ENCODE data around the gene HEBP2. TPM values are rescaled to one million over a fixed set of nuclear protein-coding genes. Genes with fewer than 3 reads are reported as not detected.

The HEBP2 gene
- total RNA-seq, 1 donor from 2014 or later = 64.8 TPM

DNA sequence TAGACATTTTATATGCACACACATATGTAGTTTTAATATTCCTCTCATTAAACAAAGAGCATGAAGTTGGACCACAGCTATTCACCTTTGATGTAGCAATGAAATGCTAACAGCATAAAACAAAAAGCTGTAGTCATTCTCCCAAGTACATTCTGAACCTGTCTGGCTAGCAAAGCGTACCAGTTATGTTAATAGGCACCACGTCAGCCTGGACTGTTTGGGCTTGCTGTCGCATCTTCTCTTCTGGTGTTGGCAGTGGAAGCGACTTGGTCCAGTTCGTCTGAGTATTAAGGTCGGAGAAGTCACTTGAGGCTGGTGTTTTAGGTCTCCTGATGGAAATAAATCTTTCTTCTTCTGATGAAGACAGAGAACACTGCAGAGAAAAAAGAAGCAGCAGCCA is 42.8 kb downstream of the HEBP2 start:
- TF ChIP-seq, protein P1, sequence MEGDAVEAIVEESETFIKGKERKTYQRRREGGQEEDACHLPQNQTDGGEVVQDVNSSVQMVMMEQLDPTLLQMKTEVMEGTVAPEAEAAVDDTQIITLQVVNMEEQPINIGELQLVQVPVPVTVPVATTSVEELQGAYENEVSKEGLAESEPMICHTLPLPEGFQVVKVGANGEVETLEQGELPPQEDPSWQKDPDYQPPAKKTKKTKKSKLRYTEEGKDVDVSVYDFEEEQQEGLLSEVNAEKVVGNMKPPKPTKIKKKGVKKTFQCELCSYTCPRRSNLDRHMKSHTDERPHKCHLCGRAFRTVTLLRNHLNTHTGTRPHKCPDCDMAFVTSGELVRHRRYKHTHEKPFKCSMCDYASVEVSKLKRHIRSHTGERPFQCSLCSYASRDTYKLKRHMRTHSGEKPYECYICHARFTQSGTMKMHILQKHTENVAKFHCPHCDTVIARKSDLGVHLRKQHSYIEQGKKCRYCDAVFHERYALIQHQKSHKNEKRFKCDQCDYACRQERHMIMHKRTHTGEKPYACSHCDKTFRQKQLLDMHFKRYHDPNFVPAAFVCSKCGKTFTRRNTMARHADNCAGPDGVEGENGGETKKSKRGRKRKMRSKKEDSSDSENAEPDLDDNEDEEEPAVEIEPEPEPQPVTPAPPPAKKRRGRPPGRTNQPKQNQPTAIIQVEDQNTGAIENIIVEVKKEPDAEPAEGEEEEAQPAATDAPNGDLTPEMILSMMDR (IDR thresholded peaks at IDR 0.05; ENCODE audit: insufficient read depth, low read length, severe bottlenecking) = no peak

DNA sequence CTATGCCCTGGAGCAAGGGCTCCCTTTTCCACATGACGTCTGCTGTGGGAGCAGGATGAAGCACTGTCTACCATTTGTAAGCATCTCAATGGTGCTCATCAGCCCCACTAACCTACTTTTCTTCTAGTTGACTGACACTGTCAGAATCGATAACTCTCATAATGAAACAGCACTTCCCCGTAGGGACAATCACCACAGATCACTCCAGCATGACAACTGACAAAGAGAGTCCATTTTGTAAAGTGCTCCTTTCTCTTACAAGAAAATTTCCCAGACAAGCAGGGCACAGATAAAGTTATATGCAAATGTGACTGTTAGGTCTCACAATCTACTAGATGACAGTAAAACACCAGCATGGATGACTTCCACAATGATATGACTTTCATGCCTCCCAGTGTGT is 46.4 kb downstream of the HEBP2 start:
- FAIRE-seq = no peak
- TF ChIP-seq, protein P1 (IDR thresholded peaks at IDR 0.05; ENCODE audit: insufficient read depth, low read length, severe bottlenecking) = no peak
- Histone ChIP-seq H3K4me3 (ENCODE audit: low read depth, low read length) (no peak overlapping the region), H3K27me3 (ENCODE audit: control insufficient read depth, insufficient read depth, low read length) (no peaks in the 10 kb centered on the region), H3K36me3 (ENCODE audit: control insufficient read depth, insufficient read depth, low read length) (peaks cover 2% of the 10 kb centered on the region)
- no peak for DNase-seq (ENCODE audit: low read depth)

More for the DNA sequence above, 42.8 kb downstream of the HEBP2 start:
- no peak overlapping the region for H3K4me3 ChIP-seq (ENCODE audit: low read depth, low read length)
- H3K36me3 ChIP-seq (ENCODE audit: control insufficient read depth, insufficient read depth, low read length) = peaks cover 2% of the 10 kb centered on the region
- no peaks in the 10 kb centered on the region for H3K27me3 ChIP-seq (ENCODE audit: control insufficient read depth, insufficient read depth, low read length)
- DNase-seq (ENCODE audit: low read depth) = no peak
- no peak for FAIRE-seq

DNA sequence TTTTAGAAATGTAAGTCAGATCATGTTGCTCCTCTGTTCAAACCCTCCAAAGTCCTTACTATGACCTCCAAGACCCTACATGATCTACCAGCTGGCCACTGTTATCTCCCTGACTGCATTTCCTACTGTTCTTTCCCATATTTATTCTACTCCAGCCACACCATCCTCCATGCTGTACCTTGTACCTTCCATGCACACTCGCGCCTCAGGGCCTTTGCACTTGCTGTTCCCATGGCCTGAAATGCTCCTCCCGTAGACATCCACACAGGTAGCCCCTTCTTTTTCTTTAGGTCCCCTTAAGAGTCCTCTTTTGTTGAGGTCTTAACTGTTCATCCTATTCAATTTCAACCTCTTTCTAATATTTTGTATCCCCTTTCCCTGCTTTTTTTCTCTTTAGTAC is 47.0 kb downstream of the HEBP2 start:
- no peak overlapping the region for H3K4me3 ChIP-seq (ENCODE audit: low read depth, low read length)
- H3K27me3 ChIP-seq (ENCODE audit: control insufficient read depth, insufficient read depth, low read length) = no peaks in the 10 kb centered on the region
- no peak for DNase-seq (ENCODE audit: low read depth)
- no peak for FAIRE-seq
- peaks cover 2% of the 10 kb centered on the region for H3K36me3 ChIP-seq (ENCODE audit: control insufficient read depth, insufficient read depth, low read length)
- TF ChIP-seq, protein P1 (IDR thresholded peaks at IDR 0.05; ENCODE audit: insufficient read depth, low read length, severe bottlenecking) = no peak

DNA sequence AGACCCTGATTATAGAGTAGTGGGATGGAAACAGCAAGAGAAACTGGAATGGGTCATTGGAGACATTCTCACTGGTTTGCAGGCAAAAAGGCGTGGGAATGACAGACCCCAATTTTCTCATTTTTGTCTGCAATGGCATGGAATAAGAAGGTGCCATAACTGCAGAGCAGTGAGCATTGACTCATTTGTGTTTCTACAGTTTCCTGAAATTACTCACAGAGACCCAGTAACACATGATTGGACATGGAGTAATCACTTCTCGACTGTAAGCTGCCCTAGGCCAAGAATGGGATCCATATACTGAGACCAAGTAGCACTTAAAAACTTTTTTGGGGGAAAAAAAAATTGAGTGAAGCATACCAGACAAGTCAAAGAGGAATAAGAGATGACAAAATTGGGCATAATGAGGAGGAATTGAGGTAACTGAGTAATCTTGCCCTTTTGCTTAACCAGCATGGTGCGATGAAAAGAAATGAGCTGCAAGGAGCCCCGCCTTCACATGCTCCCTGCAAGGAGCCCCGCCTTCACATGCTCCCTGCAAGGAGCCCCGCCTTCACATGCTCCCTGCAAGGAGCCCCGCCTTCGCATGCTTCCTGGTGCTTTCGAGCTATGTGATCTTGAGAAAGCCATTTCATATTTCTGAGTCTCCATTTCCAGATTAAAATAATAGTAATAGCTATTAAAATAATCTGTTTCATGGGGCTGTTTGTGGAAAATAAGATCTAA is 51.1 kb downstream of the HEBP2 start:
- Histone ChIP-seq H3K27me3 (ENCODE audit: control insufficient read depth, insufficient read depth, low read length) (no peaks in the 10 kb centered on the region), H3K36me3 (ENCODE audit: control insufficient read depth, insufficient read depth, low read length) (no peaks in the 10 kb centered on the region), H3K4me3 (ENCODE audit: low read depth, low read length) (no peak overlapping the region)
- TF ChIP-seq, protein P1 (IDR thresholded peaks at IDR 0.05; ENCODE audit: insufficient read depth, low read length, severe bottlenecking) = no peak
- FAIRE-seq (no peak), DNase-seq (ENCODE audit: low read depth) (peak; percentile 93)

DNA sequence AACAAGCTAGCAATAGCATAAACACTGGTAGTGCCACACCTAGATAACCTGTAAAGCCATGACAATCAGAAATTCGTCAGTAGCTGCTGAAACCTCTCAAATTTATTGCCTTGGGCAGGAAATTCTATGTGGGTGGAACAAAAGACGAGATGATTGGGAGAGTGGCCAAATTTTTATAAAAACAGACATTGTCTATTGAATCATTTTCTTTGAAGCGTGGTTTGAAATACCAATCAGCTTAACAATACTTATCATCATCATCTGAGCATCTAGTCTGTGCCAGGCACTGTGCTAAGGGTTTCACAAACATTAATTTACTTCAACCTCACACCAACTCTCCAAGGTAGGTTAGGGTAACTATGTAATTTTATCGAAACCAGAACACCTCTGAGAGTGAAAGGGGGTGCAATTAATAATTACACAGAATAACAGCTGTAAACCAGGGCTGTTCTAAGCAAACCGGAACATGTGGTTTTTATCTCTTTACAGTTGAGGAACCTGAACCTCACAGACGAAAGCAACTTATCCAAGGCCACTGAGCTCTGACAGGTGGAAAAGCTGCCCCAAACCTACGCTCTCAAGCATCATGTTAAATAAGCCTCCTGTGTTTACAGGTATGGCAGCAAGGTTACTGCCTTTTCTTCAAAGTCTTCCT is 51.9 kb downstream of the HEBP2 start:
- Histone ChIP-seq H3K27me3 (ENCODE audit: control insufficient read depth, insufficient read depth, low read length) (no peaks in the 10 kb centered on the region), H3K36me3 (ENCODE audit: control insufficient read depth, insufficient read depth, low read length) (no peaks in the 10 kb centered on the region), H3K4me3 (ENCODE audit: low read depth, low read length) (no peak overlapping the region)
- DNase-seq (ENCODE audit: low read depth) (peak; percentile 99), FAIRE-seq (no peak)
- TF ChIP-seq, protein P1 (IDR thresholded peaks at IDR 0.05; ENCODE audit: insufficient read depth, low read length, severe bottlenecking) = no peak

All from bronchial epithelial cell (primary cell).